ENCODE results near the gene NR1D2. TPM values are rescaled to one million over a fixed set of nuclear protein-coding genes. Genes with fewer than 3 reads are reported as not detected.

Gene NR1D2
- total and polyA plus RNA-seq, 3 donors from 2014 or later, result 14.5 to 41.2 (median 33.1) TPM

DNA sequence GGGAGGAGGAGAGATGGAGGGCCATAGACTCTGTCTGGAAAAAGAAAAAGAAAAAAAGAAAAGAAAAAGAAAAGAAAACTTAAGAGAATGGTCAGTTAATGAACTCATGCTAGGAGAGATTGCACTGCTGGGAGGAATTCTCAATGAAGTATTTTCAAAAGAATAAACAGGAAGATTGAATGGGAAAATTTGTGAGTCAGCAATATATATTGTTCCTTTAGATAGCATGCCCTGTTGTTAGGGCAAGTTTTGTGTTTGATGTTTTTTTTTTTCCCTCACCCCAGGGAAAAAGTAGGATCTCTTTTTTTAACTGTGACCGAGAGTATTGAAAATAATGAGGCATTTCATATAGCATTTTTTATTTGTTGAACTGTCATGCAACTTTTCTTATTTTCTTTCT lies 7.8 kb upstream of the NR1D2 start:
- 91 to 92% methylated on average over 1 of the region's 1 CpG for WGBS, 2 donors
- H3K9me3 ChIP-seq, result no peaks in the 10 kb centered on the region
- H3K27me3 ChIP-seq, result no peaks in the 10 kb centered on the region
- no peaks in the 10 kb centered on the region for H3K4me1 ChIP-seq
- H3K4me3 ChIP-seq, result no peak overlapping the region
- intact Hi-C loops (cut with DNase I; ENCODE audit: low total_unique reads), result no loop called here
- no peak overlapping the region for H3K27ac ChIP-seq
- H3K36me3 ChIP-seq (ENCODE audit: low read depth, missing control alignments), result no peaks in the 10 kb centered on the region
- DNase-seq, result no peak
- TF ChIP-seq, protein P1, sequence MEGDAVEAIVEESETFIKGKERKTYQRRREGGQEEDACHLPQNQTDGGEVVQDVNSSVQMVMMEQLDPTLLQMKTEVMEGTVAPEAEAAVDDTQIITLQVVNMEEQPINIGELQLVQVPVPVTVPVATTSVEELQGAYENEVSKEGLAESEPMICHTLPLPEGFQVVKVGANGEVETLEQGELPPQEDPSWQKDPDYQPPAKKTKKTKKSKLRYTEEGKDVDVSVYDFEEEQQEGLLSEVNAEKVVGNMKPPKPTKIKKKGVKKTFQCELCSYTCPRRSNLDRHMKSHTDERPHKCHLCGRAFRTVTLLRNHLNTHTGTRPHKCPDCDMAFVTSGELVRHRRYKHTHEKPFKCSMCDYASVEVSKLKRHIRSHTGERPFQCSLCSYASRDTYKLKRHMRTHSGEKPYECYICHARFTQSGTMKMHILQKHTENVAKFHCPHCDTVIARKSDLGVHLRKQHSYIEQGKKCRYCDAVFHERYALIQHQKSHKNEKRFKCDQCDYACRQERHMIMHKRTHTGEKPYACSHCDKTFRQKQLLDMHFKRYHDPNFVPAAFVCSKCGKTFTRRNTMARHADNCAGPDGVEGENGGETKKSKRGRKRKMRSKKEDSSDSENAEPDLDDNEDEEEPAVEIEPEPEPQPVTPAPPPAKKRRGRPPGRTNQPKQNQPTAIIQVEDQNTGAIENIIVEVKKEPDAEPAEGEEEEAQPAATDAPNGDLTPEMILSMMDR (IDR thresholded peaks at IDR 0.05), result no peak
- TF ChIP-seq POLR2A (IDR thresholded peaks at IDR 0.05), result no peak

DNA sequence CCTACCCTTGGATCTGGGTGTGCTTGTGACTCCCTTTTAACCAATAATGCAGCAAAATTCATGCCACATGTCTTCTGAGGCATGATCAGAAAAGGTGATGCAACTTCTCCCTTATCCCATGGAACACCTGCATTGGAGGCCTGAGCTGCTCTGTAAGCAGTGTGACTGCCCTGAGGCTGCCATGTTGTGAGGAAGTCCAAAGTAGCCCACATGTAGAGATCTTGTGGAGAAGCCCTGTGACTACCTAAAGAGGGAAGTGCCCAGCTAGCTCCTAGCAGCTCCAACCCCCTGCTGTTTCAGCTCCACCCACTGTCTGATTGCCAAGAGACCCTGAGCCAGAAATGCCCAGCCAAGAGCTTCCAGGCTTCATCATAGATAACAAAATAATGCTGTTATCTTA lies 6.4 kb upstream of the NR1D2 start:
- Histone ChIP-seq H3K9me3 (no peaks in the 10 kb centered on the region), H3K36me3 (ENCODE audit: low read depth, missing control alignments) (no peaks in the 10 kb centered on the region), H3K27me3 (no peaks in the 10 kb centered on the region), H3K4me1 (no peaks in the 10 kb centered on the region), H3K4me3 (no peak overlapping the region), H3K27ac (no peak overlapping the region)
- no peak for DNase-seq
- intact Hi-C loops (cut with DNase I; ENCODE audit: low total_unique reads), result no loop called here
- no peak for TF ChIP-seq POLR2A (IDR thresholded peaks at IDR 0.05)
- TF ChIP-seq, protein P1 (IDR thresholded peaks at IDR 0.05), result no peak

DNA sequence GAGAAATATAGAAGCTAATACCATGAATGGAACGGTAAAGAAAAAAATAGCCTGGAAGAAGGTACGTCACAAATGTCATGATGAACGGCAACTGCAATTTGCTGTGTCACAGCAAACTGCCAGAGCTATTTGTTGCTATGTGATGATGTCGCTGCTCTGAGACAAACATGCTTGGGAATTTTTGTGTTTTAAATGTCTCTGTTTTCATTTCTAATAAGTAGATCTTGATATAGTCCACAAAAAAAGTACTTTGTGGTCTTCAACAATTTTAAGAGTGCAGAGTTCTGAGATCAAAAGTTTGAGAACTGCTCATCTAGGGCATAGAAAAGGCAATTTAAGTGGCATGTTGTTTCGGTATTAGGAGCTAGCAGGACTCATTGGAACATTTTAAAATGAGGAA lies 4.3 kb upstream of the NR1D2 start:
- H3K27me3 ChIP-seq, result no peaks in the 10 kb centered on the region
- no peaks in the 10 kb centered on the region for H3K9me3 ChIP-seq
- TF ChIP-seq POLR2A (IDR thresholded peaks at IDR 0.05), result no peak
- TF ChIP-seq, protein P1 (IDR thresholded peaks at IDR 0.05), result no peak
- intact Hi-C loops (cut with DNase I; ENCODE audit: low total_unique reads), result no loop called here
- H3K4me3 ChIP-seq, result no peak overlapping the region
- H3K27ac ChIP-seq, result no peak overlapping the region
- WGBS, 2 donors, result 74 to 75% methylated on average over 5 of the region's 5 CpGs
- no peaks in the 10 kb centered on the region for H3K4me1 ChIP-seq
- no peak for DNase-seq
- no peaks in the 10 kb centered on the region for H3K36me3 ChIP-seq (ENCODE audit: low read depth, missing control alignments)

DNA sequence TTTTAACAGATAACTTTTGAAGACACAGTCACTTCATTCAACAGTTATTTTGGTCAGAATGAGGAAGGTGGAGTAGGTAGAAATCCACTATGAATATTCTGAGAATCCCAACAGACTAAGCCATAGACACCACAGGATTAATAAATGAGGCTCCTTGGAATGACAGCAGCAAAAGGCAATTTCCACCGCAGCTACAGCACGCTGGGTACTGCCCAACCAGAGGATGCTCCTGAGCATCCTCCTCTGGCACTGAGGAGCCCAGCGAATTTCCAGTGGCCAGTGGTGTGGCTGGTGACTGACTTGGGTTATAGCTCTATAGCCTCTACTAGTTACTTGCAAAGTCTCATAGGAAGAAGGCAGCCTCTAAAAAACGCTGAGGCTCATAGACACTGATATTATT lies 3.6 kb upstream of the NR1D2 start:
- WGBS, 2 donors, result 62 to 69% methylated on average over 4 of the region's 4 CpGs
- Histone ChIP-seq H3K36me3 (ENCODE audit: low read depth, missing control alignments) (no peaks in the 10 kb centered on the region), H3K9me3 (no peaks in the 10 kb centered on the region), H3K27ac (no peak overlapping the region), H3K4me1 (no peaks in the 10 kb centered on the region), H3K27me3 (no peaks in the 10 kb centered on the region), H3K4me3 (no peak overlapping the region)
- intact Hi-C loops (cut with DNase I; ENCODE audit: low total_unique reads), result no loop called here
- TF ChIP-seq POLR2A (IDR thresholded peaks at IDR 0.05), result no peak
- TF ChIP-seq, protein P1 (IDR thresholded peaks at IDR 0.05), result no peak
- DNase-seq, result no peak

DNA sequence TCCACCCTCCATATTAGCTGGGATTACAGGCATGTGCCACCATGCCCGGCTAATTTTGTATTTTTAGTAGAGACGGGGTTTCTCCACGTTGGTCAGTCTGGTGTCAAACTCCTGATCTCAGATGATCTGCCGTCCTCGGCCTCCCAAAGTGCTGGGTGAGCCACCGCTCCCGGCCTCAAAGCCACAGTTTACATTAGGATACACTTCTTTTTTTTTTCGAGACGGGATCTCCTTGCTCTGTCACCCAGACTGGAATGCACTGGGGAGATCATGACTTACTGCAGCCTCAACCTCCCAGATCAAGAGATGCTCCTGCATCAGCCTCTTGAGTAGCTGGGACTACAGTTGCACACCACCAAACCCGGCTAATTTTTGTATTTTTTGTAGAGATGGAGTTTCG lies 2.5 kb upstream of the NR1D2 start:
- DNase-seq, result no peak
- H3K4me1 ChIP-seq, result peaks cover 5% of the 10 kb centered on the region
- intact Hi-C loops (cut with DNase I; ENCODE audit: low total_unique reads), result no loop called here
- no peaks in the 10 kb centered on the region for H3K9me3 ChIP-seq
- 65 to 81% methylated on average over 11 of the region's 11 CpGs for WGBS, 2 donors
- H3K27me3 ChIP-seq, result no peaks in the 10 kb centered on the region
- H3K4me3 ChIP-seq, result no peak overlapping the region
- no peaks in the 10 kb centered on the region for H3K36me3 ChIP-seq (ENCODE audit: low read depth, missing control alignments)
- H3K27ac ChIP-seq, result no peak overlapping the region
- no peak for TF ChIP-seq POLR2A (IDR thresholded peaks at IDR 0.05)
